ENCODE data around the gene MESP1.

MESP1 gene

DNA sequence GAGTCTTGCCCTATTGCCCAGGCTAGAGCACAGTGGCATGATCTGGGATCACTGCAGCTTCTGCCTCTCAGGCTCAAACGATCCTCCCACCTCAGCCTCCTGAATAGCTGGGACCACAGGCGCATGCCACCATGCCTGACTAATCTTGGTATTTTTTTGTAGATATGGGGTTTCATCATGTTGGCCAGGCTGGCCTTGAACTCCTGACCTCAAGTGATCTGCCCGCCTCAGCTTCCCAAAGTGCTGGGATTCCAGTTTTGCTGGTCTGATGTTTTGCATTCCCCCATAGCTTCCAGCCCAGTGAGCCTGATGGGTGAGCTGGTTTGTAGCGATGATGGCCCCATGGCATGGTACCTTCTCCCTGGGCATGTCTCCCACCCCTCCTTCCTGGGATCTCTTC is 4.7 kb upstream of the MESP1 start:
- no peak for DNase-seq

DNA sequence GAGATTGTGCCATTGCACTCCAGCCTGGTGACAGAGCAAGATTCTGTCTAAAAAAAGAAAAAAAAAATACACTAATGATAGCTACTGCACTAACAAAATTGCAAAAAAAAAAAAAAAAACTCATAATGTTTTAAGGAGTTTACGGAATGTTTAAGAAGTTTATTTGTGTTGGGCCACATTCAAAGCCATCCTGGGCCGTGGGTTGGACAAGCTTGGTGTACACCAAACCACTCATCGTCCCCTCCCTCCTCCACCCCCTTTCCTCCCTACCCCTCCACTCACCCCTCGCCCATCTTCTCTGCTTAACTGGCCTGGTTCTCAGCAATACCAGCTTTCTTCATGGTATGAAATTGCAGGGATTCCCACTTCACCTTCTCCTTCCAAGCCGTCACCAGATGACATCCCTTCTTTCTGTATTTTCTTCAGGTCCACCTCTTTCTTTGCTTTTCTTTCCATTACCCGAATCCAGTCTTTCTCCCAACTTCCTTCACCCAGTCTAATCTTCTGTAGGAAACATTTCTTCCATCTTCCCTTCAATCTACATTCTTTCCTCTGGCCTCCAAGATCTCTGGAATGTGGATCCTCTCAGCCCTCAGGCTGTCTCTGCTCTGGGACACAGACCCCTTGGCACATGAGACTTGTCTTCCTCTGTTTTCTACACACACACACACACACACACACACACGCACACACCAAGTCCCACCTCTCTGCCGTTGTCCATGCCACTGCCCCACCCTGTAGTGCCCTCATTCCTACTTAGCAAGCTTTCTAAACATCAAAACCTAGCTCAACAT is 3.5 kb upstream of the MESP1 start:
- DNase-seq, result no peak

DNA sequence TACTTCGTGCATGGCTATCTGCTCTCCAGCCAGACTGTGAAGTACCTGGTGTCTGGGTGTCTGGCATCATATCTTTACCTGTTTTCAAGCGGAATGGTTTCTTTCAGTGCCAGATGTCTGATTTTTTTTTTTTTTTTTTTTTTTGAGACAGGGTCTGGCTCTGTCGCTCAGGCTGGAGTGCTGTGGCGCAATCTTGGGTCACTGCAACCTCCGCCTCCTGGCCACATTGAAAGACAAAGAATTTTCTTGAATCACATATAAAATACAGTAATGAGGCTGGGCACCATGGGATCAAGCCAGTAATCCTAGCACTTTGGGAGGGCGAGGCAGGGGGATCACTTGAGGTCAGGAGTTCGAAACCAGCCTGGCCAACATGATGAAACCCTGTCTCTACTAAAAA is 2.8 kb upstream of the MESP1 start:
- DNase-seq, result no peak

DNA sequence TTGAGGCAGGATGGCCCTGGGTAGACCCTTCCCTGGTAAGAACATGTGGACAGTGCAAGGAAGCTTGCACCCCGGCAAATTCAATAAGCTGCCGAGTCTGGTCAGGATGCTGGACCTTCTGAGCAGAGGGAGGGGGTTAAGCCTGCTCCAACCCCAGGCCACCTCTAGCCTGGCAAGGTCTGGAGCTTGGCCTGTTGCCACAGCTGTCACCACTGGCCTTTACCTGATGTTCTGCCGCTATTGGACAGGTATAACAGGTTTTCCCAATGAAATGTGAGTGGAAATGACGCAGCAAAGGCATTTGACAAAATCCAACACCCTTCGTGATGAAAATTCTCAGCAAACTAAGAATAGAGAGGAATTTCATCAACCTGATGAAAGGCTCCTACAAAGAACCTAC is 699 bp upstream of the MESP1 start:
- DNase-seq, result no peak

DNA sequence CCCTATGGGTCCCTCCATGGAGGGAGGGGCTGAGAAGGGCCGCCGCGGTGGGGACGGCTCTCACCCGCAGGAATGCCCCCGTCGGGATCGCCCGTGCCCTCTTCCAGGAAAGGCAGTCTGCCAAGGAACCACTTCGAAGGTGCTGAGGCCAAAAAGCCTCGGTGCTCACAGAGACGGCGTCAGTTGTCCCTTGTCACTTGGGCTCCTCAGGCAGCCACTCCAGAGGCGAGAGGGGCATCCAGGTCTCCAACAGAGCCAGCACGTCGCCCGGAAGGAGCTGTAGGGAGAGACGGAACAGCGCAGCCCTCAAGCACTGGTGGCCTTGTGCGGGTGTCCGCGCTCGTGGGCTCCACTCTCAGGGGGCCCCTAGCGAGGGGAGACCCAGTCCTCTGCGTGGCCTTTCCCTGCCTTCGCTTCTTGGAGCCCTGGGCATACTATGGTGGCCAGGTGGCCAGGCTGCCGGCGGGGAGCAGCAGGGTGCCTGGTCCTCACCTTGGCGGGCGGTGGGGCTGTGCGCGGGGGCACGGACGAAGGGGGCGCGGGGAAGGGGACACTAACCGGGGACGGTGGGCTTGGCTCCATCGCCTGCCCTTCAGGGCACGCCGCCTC is 994 bp downstream of the MESP1 start:
- no peak for DNase-seq

DNA sequence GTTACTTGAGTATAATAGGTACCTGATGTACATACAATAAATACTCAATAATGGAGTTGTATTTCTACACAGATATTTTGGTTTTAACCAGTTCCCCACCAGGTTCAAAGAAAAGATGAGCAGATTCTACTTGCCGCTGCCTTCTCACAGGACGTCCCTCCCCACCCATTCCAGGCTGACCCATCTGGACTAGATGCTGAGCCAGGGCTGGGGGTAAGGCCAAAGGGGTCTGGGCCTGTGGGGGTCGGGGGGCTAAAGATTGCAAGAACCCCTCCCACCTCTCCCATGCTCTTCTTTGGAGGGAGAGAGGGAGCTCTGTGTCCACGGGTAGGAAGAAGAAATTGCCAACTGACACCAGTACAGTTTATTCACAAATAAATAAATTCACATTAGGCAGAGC is 1.5 kb downstream of the MESP1 start:
- no peak for DNase-seq

DNA sequence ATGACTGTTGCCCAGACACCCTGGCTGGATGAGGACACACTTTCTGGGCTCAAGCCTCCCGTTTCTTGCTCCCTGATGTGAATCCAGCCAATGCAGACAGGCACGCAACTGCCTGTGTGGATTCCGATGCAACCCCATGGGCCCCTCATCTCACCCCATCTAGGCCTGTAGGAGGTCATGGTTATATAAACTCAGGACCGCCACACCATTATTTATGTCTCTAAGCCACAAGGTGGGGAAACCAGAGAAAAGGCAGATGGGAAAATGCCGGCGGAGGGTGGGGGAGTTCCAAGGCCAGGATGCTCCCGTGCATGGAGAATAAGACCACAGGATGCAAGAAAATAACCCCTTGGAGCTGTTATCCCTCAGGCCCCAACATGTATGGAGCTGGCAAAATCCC is 2.0 kb downstream of the MESP1 start:
- DNase-seq, result no peak

DNA sequence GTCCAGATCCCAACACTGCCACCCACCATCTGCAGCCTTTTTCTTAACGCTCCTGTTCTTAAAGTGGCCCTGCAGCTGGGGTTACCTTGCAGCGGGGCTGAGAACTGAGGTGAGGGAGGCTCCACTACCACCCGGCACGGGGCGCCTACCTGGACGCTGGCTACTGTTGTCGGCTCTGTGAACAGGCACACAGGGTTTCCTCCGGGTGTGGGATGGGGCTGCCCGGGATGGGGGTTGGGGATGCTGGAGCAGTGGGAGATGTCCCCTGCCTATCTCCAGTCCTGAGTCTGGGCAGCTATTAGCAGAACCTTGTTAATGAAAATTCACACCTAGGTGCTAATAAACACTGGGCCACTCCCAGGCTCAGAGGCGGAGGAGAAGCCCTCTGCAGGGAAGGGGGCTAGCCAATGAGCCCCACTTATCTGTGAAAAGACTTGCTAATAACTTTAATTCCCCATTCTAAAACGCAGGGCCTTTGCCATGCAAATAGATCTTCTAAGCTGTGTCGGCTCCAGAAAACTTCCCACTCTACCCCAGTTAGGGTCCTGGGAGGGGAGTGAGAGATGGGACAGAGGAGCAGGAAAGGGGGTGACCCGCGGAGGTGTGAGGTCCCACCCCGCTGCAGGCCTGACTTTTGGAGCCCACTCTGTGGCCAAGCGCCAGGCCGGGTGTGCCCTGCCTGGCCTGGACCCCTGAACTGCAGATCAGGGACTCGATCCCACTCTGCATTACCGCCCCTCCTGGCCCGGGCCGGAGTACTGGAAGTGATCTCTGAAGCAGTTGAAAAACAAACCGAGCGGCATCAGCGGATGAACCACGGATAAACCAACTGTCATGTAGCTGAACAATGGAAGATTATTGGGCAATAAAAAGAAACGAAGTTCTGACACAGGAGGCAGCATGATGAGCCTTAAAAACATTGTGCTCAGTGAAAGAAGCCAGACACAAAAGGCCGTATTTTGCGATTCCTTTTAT is 3.1 kb downstream of the MESP1 start:
- no peak for DNase-seq

DNA sequence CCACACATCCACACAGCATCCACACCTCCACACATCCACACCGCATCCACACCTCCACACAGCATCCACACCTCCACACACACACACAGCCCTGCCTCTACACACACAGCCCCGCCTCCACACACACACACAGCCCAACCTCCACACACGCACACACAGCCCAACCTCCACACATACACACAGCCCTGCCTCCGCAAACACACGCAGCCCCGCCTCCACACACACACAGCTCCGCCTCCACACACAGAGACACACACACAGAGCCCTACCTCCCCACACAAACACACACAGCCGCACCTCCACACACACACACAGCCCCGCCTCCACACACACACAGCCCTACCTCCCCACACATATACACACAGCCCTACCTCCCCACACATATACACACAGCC is 4.7 kb downstream of the MESP1 start:
- no peak for DNase-seq

DNA sequence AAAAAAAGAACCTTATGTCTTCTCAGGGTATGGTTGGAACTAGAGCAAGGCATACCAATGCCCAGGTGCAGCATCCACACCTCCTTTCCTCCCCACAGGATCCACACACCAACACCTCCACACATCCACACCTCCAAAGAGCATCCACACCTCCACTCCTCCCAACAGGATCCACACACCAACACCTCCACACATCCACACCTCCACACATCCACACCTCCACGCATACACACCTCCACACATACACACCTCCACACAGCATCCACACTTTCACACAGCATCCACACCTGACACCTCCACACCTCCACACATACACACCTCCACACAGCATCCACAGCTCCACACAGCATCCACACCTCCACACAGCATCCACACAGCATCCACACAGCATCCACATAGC is 5.3 kb downstream of the MESP1 start:
- no peak for DNase-seq

DNA sequence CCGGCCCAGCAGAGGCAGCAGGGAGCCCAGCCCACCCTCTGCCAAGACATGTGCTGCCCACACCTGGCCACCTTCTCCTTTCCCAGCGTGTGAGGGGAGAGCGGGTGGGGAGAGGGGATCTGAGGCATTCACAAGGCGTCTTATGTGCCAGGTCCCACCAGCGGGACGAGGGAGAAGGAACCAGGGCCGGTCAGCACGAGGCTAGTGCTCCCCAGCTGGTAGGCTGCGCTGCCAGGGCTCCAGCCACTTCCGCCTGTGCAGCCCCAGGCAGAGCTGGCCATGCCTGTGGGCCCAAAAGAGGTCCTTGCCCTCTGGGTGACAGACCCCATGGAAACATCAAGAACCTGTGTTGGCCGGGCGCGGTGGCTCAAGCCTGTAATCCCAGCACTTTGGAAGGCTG is 5.9 kb downstream of the MESP1 start:
- no peak for DNase-seq

DNA sequence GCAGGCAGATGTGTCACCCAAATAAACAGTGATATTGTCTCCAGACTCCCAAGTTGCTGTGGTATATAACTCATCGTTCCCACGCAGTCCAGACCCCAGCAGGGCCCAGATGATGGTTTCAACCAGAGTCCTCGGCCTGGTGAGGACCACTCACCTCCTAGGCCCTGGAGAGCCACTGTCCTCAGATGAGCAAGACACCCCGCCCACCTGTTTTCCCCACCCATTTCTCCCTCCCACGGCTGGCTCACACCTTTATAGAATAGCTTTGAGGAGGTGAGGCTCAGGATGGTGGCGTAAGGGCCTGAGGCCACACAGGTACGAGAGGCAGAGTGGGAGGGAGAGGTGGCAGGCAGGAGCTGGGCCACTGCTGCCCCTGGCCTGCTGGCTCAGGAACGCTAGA is 7.5 kb downstream of the MESP1 start:
- DNase-seq, result no peak

DNA sequence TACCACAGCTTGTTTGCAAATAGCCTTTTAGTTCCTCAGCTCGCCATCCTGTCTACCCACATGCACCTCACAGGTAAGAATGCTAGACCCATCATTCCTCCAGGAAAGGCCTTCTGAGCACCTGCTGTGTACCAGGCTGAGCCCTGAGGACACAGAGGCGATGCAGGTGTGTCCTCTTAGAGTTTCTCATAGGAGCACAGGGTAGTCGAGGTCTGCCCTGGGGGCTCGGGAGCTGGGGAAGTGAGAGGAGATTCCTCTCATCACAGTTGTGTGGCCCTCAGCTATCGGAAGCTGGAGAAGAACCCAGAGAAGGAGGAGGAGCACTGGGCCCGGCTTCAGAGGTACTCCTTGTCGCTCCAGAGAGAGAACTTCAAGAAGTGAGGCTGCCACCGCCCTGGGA is 8.0 kb downstream of the MESP1 start:
- no peak for DNase-seq

DNA sequence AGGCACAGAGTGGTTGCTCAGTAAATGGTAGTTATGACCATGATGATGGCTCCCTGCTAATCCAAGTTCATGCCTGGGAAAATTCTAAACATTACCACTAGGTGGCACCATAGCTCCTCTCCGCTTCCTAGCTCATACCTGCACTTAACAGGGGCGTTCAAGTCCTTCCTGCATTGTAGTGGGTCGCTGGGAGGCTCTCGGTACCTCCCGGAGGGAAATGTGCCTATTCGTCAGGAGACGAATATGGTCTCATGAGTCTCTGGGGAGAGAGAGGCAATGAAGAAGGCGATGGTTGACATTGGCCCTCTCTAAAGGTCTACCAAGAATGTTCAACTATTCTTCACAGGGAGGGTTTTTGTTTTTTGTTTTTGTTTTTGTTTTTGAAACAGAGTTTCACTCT is 10.9 kb downstream of the MESP1 start:
- DNase-seq, result no peak

DNA sequence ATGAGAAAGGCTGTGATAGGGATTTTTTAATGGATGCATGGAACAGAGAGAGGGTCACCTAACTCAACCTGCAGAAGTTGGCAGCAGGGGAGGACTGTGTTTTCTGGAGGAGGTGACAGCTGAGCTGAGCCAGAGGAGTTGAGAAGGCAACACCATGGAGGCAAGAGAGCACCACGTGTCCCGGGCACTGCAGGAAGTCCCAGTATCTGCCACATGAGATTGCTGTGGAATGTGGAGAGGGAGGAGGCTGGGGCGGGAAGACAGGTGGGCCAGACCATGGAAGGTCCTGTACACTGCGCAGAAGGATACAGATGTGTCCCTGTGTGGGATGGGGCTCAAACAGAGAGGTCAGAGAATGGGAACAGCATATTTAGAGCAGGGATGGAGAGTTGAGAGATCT is 15.3 kb downstream of the MESP1 start:
- no peak for DNase-seq

DNA sequence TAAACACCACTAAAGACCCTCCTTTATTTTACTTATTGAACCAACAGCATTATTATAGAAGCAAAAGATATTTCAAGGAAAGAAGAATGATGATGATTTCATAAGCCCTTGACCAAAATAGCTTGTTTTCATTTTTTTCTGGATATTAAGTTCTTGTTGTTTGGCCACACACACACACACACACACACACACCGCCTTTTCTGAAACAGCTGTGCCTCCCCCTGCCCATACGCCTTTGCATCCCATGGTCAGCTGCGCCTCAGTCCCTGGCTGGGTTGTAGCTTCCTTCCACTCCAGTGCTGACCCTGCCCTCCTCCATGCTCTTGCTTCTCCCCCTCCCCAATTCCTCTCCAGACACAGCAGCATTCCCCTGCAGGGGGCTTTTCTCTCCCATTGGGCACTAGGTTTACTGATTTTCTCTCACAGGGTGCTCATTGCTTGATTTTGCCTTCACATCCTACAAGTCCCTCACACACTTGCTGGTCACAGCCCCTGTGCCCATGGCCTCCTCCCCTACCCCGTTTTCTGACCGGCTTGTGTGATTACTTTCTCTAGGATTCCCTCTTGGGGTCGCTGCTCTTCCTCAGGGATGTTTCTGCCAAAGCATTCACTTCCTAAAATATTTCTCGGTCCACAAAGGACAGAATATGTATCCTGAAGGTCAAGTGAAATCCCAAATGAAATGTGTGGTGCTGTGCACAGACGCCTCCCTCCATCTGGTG is 18.4 kb downstream of the MESP1 start:
- DNase-seq, result no peak

DNA sequence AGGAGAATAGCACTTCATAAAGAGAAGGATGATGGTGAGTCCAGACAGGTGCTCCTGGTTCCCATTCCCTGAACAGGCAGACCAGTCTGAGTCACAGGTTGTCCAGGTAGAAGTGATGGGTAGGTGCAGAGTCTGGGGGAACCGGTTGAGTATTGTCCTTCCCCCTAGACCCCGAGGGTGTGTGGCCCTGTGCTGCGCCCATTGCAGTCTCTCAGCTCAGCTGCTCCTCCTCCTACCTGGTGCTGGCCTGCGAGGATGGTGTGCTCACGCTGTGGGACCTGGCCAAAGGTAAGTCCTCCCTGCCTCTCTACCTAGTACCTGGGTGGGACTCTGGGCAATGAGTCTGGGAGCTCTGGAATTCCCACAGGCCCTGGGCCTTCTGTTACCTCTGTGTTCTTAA is 19.8 kb downstream of the MESP1 start:
- no peak for DNase-seq

DNA sequence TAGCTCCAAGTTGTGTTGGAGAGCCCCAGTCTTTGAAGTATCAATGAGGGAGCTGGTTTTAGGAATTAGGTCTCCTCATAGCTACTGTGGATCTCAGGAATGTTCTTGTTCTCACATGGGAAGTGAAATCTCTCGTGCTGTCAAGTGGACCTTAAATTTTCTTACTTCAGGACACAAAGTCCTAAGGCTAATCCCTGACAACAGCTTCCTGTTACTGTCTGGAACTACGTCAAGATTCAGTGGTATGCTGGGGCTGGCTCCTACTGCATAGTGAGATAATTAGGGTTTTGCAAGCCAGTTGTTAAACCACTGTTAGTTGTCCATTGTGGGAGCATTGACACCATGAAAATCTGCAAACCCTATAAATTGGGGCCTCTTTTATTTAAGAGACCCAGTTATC is 22.8 kb downstream of the MESP1 start:
- no peak for DNase-seq

DNA sequence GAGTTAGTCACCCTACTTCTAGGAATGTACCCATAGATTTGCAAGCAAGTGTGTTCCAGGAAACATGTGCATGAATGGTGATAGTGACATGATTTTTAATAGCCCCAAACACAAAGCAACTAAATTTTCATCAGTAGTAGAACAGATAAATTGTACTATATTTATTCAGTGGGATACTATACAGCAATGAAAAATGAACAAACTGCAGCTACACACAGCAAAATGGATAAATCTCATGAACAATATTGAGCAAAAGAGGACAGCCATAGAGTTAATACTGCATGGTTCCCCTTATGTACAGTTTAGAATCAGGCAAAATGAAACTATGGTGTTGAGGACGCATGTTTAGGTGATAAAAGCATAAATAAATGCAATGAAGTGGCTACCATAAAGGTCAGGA is 26.0 kb downstream of the MESP1 start:
- no peak for DNase-seq

DNA sequence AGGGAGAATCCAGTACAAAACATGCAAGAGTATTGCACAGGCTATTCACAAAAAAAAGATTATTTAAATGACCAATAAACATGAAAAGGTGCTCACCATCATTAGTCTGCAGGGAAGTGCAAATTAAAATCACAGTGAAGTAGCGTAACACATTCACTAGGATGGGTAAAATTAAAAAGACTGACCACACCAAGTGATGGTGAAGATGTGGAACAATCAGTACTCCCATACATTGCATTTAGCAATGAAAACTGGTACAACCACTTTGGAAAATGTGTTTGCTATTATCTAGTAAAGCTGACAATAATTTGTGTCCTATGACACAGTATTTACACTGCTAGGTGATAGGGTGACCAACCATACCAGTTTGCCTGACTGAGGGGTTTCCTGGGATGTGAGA is 26.4 kb downstream of the MESP1 start:
- DNase-seq, result no peak

DNA sequence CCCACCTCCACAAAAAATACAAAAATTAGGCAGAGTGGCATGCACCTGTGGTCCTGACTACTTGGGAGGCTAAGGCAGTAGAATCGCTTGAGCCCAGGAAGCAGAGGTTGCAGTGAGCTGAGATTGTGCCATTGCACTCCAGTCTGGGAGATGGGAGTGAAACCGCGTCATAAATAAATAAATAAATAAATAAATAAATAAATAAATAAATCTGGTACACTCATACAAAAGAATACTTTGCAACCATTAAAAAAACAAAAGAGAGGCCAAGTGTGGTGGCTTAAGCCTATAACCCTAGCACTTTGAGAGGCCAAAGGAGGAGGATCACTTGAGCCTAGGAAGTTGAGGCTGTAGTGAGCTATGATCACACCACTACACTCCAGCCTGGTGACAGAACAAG is 28.0 kb downstream of the MESP1 start:
- no peak for DNase-seq

DNA sequence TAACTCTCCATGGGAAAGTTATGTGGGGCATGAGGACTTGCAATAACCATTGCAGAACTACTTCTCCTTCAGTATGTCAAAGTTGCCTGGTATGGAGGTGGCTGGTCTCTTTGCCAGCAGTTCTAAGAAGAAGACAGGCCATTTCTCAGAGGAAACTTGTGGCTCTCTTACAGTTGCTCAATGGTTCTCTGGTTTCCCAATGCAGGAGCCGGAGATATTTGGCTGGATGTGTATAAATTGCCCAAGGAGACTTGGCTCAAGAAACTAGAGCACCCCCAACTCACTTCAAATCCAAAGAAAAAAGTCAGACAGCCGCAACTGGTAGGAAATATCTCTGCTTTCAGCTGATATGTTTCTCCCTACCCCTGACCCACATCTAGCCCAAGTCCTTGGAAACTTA is 36.3 kb downstream of the MESP1 start:
- no peak for DNase-seq

DNA sequence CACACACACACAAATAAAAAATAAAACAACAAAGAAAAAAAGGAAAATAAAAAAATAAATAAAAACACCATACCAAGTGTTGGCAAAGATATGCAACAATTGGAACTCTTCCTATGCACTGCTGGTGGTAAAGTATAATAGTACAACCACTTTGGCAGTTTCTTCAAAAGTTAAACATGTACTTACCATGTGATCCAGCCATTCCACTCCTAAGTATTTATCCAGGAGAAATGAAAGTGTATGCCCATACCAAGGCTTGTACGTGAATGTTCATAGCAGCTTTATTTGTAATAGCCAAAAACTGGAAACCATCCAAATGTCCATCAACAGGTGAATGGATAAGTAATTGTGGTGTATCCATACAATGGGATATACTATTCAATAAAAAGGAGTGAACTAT is 43.5 kb downstream of the MESP1 start:
- no peak for DNase-seq
